Ramos (cell line): Measurements from ENCODE around the gene ZNF624.

Experiments
- in situ Hi-C: fragments of 300-500 bp; cut with MboI; formaldehyde crosslinking; loops from one replicate; pipeline ENCODE4 v1.14.3; 2022; ENCODE audit warnings: low sequenced_read_pairs; ENCODE audit not compliant: unreplicated experiment

ZNF624 gene

DNA sequence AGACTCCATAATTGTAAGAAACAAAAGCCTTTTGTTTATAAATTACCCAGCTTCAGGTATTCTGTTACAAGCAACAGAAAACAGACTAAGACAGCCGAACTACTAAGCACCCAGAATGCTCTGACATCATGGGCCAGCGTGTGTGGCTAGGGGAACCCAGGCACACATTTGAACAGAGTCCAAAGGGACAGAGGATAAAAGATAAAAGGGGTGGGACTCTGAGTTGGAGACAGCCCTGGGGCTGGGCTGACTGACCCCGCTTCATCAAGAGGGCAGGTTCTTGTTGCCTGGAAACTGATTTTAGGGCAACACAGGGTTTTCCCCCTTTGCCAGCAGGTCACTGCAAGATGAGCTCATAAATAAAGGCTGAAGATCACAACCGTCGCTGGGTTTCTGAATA, 54.1 kb downstream of the ZNF624 start:
- in situ Hi-C loops = no loop called here

DNA sequence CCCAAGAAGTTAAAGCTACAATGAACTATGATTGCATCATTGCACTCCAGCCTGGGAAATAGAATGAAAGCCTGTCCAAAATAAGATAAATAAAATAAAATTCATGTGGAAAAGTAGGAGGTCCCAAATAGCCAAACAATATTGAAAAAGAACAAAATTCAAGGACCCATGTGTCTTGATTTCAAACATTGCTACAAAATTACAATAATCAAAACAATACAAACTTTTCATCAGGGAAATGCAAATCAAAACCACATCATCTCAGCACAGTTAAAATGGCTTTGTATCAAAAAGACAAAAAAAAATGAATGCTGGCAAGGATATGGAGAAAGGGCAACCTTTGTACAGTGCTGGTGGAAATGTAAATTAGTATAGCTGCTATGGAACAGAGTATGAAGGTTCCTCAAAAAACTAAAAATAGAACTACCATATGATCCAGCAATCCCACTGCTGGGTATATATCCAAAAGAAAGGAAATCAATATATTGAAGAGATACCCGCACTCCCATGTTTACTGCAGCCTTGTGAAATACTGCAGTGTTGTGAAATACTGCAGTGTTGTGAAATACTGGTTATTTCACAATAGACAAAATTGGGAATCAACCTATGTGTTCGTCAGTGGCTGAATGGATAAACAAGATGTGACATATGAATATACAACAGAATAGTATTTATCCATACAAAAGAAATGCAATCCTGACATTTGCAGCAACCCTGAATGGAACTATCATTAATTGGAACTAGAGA, 60.1 kb downstream of the ZNF624 start:
- in situ Hi-C loops = no loop called here

- in situ Hi-C loops = loop anchor here (10.0 kb wide), 1 partner anchor 55 kb away; no protein-coding TSS in a partner anchor
These were observed 64.3 kb downstream of the ZNF624 start for GRCh38 chr17:16589097-16589969.

DNA sequence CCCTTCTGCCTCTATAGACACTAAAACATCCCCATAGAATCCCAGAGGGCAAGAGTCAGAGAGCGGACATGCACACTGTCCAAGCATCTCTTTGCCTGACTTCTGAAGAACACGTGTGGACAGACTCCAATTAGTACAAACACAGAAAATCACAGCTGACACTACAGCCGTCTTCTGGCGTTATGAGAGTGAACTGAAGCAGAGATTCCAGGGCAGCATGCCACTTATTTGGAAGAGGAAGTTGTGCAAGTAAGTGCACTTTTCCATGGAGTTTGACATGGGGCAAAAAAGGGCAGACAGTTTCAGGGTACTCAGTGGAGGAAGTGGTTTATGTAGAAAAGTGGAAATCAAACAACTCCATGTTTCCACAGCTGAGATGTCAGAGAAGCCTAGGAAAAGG, 67.9 kb downstream of the ZNF624 start:
- in situ Hi-C loops = loop anchor here (10.0 kb wide), 1 partner anchor 51 kb away; no protein-coding TSS in a partner anchor

DNA sequence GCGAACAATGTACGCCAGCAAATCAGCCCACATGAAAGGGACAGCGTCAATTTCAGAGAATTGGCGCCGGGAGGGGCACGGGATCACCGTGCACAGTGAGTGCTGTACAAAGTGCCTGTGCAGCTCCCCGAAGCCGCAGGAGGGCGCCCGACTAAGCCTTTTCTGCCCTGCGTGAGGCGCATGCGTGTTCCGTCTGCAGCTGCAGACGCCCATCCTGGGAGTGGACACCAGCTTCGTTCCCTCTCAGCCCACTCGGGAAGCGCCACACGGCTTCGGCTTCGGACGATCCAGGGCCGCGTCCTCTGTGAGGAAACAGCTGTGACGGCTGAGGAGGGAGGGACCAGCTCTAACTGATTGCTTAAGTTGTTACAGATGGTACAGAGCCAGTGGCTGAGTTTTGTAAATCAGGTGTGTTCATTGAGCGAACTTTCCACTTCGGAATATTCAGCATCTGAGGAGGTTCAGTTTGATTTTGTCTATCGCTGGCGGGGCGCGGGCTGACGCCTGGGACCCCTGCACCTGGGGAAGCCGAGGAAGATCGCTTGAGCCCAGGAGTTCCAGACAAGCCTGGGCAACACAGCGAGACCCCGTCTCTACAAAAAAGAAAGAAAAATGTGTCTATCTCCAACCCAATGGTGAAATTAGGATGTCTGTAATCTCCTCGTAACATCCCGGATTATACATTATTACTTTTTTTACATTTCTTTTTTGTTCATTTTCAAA, 69.2 kb downstream of the ZNF624 start:
- in situ Hi-C loops = loop anchor here (10.0 kb wide), 1 partner anchor 50 kb away; no protein-coding TSS in a partner anchor

DNA sequence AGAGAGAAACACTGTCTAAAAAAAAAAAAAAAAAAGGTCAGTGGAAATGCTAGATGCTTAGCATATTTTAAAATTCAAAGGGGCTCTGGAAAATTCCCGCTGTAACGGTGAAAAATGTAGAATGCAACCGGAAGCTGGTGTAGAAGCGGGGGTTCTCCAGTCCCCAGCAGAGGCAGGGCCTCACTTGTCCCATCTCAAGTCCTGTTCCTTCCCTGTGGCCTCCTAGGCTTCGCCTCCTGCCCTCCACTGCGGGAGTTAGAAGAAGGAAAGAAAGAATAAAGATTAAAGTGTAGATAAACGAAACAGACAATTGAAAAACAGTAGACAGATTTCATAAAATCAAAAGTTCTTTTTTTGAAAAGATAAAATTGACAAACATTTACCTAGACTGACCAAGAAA, 69.9 kb downstream of the ZNF624 start:
- in situ Hi-C loops = loop anchor here (10.0 kb wide), 1 partner anchor 49 kb away; no protein-coding TSS in a partner anchor

DNA sequence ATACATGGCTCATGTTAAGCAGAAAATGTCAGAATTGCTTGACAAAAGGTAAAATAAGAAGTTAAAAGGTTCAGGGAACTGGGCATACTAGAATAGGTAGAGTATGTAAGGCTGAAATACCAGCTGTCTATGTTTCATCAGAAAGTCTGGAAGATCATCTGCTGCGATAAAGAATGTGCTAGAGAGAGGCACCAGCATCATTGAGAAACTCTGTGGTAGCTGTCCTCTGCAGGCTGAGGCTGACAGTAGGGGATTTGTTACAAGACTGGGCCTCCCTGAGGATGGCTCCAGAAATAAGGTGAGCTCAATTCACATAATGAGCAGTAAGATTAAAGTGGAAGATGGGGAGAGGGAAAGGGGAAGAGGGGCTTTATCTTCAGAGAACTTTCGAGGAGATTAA, 80.2 kb downstream of the ZNF624 start:
- in situ Hi-C loops = no loop called here
